SK-N-SH (cell line): ENCODE measurements around the gene CHERP. TPM values are rescaled to one million over a fixed set of nuclear protein-coding genes. Genes with fewer than 3 reads are reported as not detected.
"Not testable (repeated sequence)": the region's sequence is repeated elsewhere in the genome, so short reads cannot be mapped to it uniquely, and the experiment has no call there.

Experiments used
- CTCF ChIA-PET: fragments of 300-600, 350-600 bp; formaldehyde crosslinking; extraction: SDS; loops from one replicate; lab custom pipeline; 2021; lab: Yijun Ruan, JAX
- POLR2A ChIA-PET: fragments of 350-600 bp; sonication (Branson Sonifier 250); formaldehyde crosslinking; extraction: SDS; loops from one replicate; lab custom pipeline; 2020; ENCODE audit warnings: antibody characterized with exemption, inconsistent platforms; lab: Yijun Ruan, JAX
- DNase-seq: peaks from one replicate; pipeline ENCODE4 v3.0.0; 2012
- H2AFZ ChIP-seq: fragments of 200-600 bp; sonication (generic); 2 replicates; pipeline ENCODE4 v1.8.1; 2016; ENCODE audit warnings: antibody characterized with exemption, mild to moderate bottlenecking, low read depth
- H3F3A ChIP-seq: fragments of 200-600 bp; sonication (generic); replicated peaks from 2 replicates; pipeline ENCODE3; 2016; ENCODE audit warnings: antibody characterized with exemption, mild to moderate bottlenecking; ENCODE audit not compliant: insufficient read depth
- H3K27ac ChIP-seq, 2 experiments: fragments of 200-500 bp in 1 of 2; fragments of 200-600 bp in 1 of 2; sonication (Bioruptor generic) in 1 of 2; sonication (generic), shearing (Covaris generic) in 1 of 2; 2 replicates each; pipeline versions ENCODE4 v1.5.1 to v1.6.1; 2014 to 2016; ENCODE audit warnings: low read depth in 2 of 2, inconsistent platforms in 1 of 2, low read length in 1 of 2, mild to moderate bottlenecking in 1 of 2, mixed read lengths in 1 of 2
- H3K27me3 ChIP-seq: fragments of 200-600 bp; sonication (generic), shearing (Covaris generic); 2 replicates; pipeline ENCODE4 v1.6.1; 2016; ENCODE audit warnings: mixed run types; ENCODE audit not compliant: insufficient read depth
- H3K36me3 ChIP-seq, 2 experiments: fragments of 200-500 bp in 1 of 2; fragments of 200-600 bp in 1 of 2; sonication (Bioruptor generic) in 1 of 2; sonication (generic) in 1 of 2; replicated peaks in 1 of 2; 2 replicates each; pipeline versions ENCODE3 to v1.5.1; 2014 to 2016; ENCODE audit warnings: low read length in 1 of 2, mild to moderate bottlenecking in 1 of 2; ENCODE audit not compliant: insufficient read depth in 2 of 2, control insufficient read depth in 1 of 2
- H3K4me1 ChIP-seq, 2 experiments: fragments of 200-500 bp in 1 of 2; fragments of 200-600 bp in 1 of 2; sonication (Bioruptor generic) in 1 of 2; sonication (generic), shearing (Covaris generic) in 1 of 2; 2 replicates each; pipeline versions ENCODE4 v1.5.1 to v1.6.1; 2014 to 2016; ENCODE audit warnings: low read depth in 1 of 2, low read length in 1 of 2, mixed run types in 1 of 2; ENCODE audit not compliant: insufficient read depth in 2 of 2, control insufficient read depth in 1 of 2
- H3K4me2 ChIP-seq: fragments of 200-600 bp; sonication (generic), shearing (Covaris generic); 2 replicates; pipeline ENCODE4 v1.6.1; 2017; ENCODE audit warnings: mixed run types
- H3K4me3 ChIP-seq, 2 experiments: fragments of 200-500 bp in 1 of 2; fragments of 200-600 bp in 1 of 2; sonication (Bioruptor generic) in 1 of 2; sonication (generic), shearing (Covaris generic) in 1 of 2; 2 replicates each; pipeline versions ENCODE4 v1.5.1 to v1.8.1; 2014 to 2016; ENCODE audit warnings: low read depth in 2 of 2, inconsistent platforms in 1 of 2, low read length in 1 of 2, mild to moderate bottlenecking in 1 of 2, mixed read lengths in 1 of 2, moderate library complexity in 1 of 2
- H3K79me2 ChIP-seq: fragments of 200-600 bp; sonication (generic); 2 replicates; pipeline ENCODE4 v1.8.1; 2017; ENCODE audit warnings: mild to moderate bottlenecking; ENCODE audit not compliant: insufficient read depth
- H3K9ac ChIP-seq: fragments of 200-600 bp; sonication (generic); 2 replicates; pipeline ENCODE4 v1.6.1; 2017; ENCODE audit warnings: mixed run types
- H3K9me2 ChIP-seq: fragments of 200-600 bp; sonication (generic); 2 replicates; pipeline ENCODE4 v1.6.1; 2017; ENCODE audit warnings: mixed run types
- H3K9me3 ChIP-seq: fragments of 200-600 bp; sonication (generic); 2 replicates; pipeline ENCODE4 v1.6.1; 2017; ENCODE audit warnings: mixed run types, mild to moderate bottlenecking, moderate library complexity
- H4K20me1 ChIP-seq: fragments of 200-600 bp; sonication (generic); 2 replicates; pipeline ENCODE4 v1.6.1; 2017; ENCODE audit warnings: mild to moderate bottlenecking, mixed run types; ENCODE audit not compliant: insufficient read depth
- EP300 ChIP-seq, 2 experiments: IDR thresholded peaks; 2 replicates each; pipeline versions ENCODE4 v1.4.0 to v1.6.1; 2012; ENCODE audit warnings: borderline replicate concordance in 1 of 2, low read depth in 1 of 2, low read length in 1 of 2
- EZH2phosphoT487 ChIP-seq: fragments of 200-600 bp; sonication (generic); IDR thresholded peaks from 2 replicates; pipeline ENCODE4 v1.6.1; 2017; ENCODE audit warnings: low read depth, mixed run types, mild to moderate bottlenecking, antibody characterized with exemption, moderate library complexity, borderline replicate concordance
- GABPA ChIP-seq: IDR thresholded peaks from 2 replicates; pipeline ENCODE4 v1.4.0; 2012; ENCODE audit warnings: low read depth, mild to moderate bottlenecking
- MXI1 ChIP-seq: IDR thresholded peaks from 2 replicates; pipeline ENCODE4 v1.6.1; 2012; ENCODE audit warnings: mild to moderate bottlenecking, low read depth, low read length, improper control_type of control experiment
- NRF1 ChIP-seq: IDR thresholded peaks from 2 replicates; pipeline ENCODE4 v1.6.1; 2012; ENCODE audit warnings: low read depth, mild to moderate bottlenecking, low read length
- REST ChIP-seq: IDR thresholded peaks from 2 replicates; pipeline ENCODE4 v1.6.1; 2012; ENCODE audit warnings: mild to moderate bottlenecking, low read depth, low read length, moderate library complexity
- SIN3A ChIP-seq: IDR thresholded peaks from 2 replicates; pipeline ENCODE4 v1.6.1; 2012; ENCODE audit warnings: low read depth, mild to moderate bottlenecking, low read length, moderate library complexity, borderline replicate concordance
- TCF12 ChIP-seq: IDR thresholded peaks from 2 replicates; pipeline ENCODE4 v1.4.0; 2012
- TEAD4 ChIP-seq: IDR thresholded peaks from 2 replicates; pipeline ENCODE4 v1.4.0; 2012; ENCODE audit warnings: mild to moderate bottlenecking, borderline replicate concordance; ENCODE audit not compliant: insufficient read depth
- USF1 ChIP-seq: IDR thresholded peaks from 2 replicates; pipeline ENCODE4 v1.4.0; 2012; ENCODE audit warnings: low read depth, borderline replicate concordance
- USF2 ChIP-seq: fragments of 150-350 bp; IDR thresholded peaks from 2 replicates; pipeline ENCODE4 v1.6.1; 2017; ENCODE audit warnings: antibody characterized with exemption, low read length, low read depth, borderline replicate concordance
- WGBS: methylation state at CpG from one replicate; pipeline ENCODE4 v1.1.6; 2017; ENCODE audit warnings: low lambda C conversion rate; 5-methylcytosine and 5-hydroxymethylcytosine counted together
- polyA plus RNA-seq, 3 experiments: library from polyadenylated mRNA; depleted of rRNA; stranded (reverse); fragments of >200 nt; gene quantifications; 2 replicates each; pipeline ENCODE4 v1.2.3, GENCODE V29; 2012

The CHERP gene
- polyA plus RNA-seq, 1 of the 3 experiments (the other 2 are of a cell fraction): 16.8 TPM

- no peak for TF ChIP-seq EZH2phosphoT487
- TF ChIP-seq MXI1: peak; percentile 94
- no peak for TF ChIP-seq NRF1
- peak; percentile 90 for TF ChIP-seq GABPA
- no peak for TF ChIP-seq TEAD4
- no peak for TF ChIP-seq SIN3A
- no peak for TF ChIP-seq TCF12
- no peak for TF ChIP-seq REST
- no peak for TF ChIP-seq USF2
- peak; percentile 56; the same call in 1 of the 2 replicates for TF ChIP-seq USF1
- no peak for TF ChIP-seq EP300 (IDR thresholded peaks at IDR 0.05; ENCODE audit: borderline replicate concordance in 1 of 2, low read depth in 1 of 2, low read length in 1 of 2)
Observed at GRCh38 chr19:16495982-16496612, 46.1 kb downstream of the CHERP start, which contains the start of the genes C19orf44 and CALR3 (continued).

GRCh38 chr19:16486476-16486875 lies 55.8 kb downstream of the CHERP start:
- not testable (repeated sequence) for H3K9ac ChIP-seq, H3K36me3 ChIP-seq, H3K4me2 ChIP-seq, H2AFZ ChIP-seq, H3K4me1 ChIP-seq, H3K9me2 ChIP-seq, H3K27me3 ChIP-seq, H3K79me2 ChIP-seq, DNase-seq, H3F3A ChIP-seq, H3K9me3 ChIP-seq, H3K27ac ChIP-seq, H3K4me3 ChIP-seq, H4K20me1 ChIP-seq
- ChIA-PET POLR2A (interaction anchor here (1.1 kb wide), 1 partner anchor 9 kb away, joined by 3 read pairs; the partner anchor contains the start of genes C19orf44 and CALR3), CTCF (interaction anchor here (2.1 kb wide), 1 partner anchor 45 kb away, joined by 6 read pairs; no protein-coding TSS in a partner anchor)
- WGBS: 78% methylated on average over 4 of the region's 4 CpGs
